Naive B cell (primary cell): ENCODE measurements around the gene L3MBTL4. TPM values are rescaled to one million over a fixed set of nuclear protein-coding genes. Genes with fewer than 3 reads are reported as not detected.
A peak's percentile ranks its signal among the peaks of the same experiment; 100 is the strongest.

ENCODE experiments used
- ATAC-seq, 2 donors: fragments of 150-1000 bp; cut with Tn5 transposase; 2 replicates each; pipeline ENCODE4 v1.10.0; 2021; ENCODE audit warnings: low read depth in 2 of 2, mild to moderate bottlenecking in 2 of 2, moderate library complexity in 2 of 2
- DNase-seq: peaks from one replicate; pipeline ENCODE4 v3.0.0; 2022
- H3K27ac Mint-ChIP-seq, 6 donors: one replicate each; pipeline ENCODE4 v1.8.0; 2020 to 2022; ENCODE audit warnings: mild to moderate bottlenecking in 6 of 6, mixed read lengths in 6 of 6, moderate library complexity in 5 of 6, inconsistent platforms in 2 of 6
- H3K27me3 Mint-ChIP-seq, 3 donors: one replicate each; pipeline ENCODE4 v1.8.0; 2021 to 2022; ENCODE audit warnings: mixed read lengths in 3 of 3, mild to moderate bottlenecking in 1 of 3
- H3K36me3 Mint-ChIP-seq, 2 donors: one replicate each; pipeline ENCODE4 v1.8.0; 2020 to 2022; ENCODE audit warnings: mixed read lengths in 2 of 2, inconsistent platforms in 1 of 2, mild to moderate bottlenecking in 1 of 2
- H3K4me1 Mint-ChIP-seq, 3 donors: one replicate each; pipeline ENCODE4 v1.8.0; 2020 to 2022; ENCODE audit warnings: mixed read lengths in 3 of 3, inconsistent platforms in 1 of 3, mild to moderate bottlenecking in 1 of 3, moderate library complexity in 1 of 3
- H3K4me3 Mint-ChIP-seq, 8 donors: one replicate each; pipeline ENCODE4 v1.8.0; 2020 to 2022; ENCODE audit warnings: mild to moderate bottlenecking in 8 of 8, mixed read lengths in 8 of 8, moderate library complexity in 8 of 8, inconsistent platforms in 2 of 8
- H3K9me3 Mint-ChIP-seq, 7 donors: one replicate each; pipeline ENCODE4 v1.8.0; 2020 to 2022; ENCODE audit warnings: mixed read lengths in 7 of 7, mild to moderate bottlenecking in 5 of 7, inconsistent platforms in 2 of 7, moderate library complexity in 1 of 7
- polyA plus RNA-seq, 6 donors: library from polyadenylated mRNA; unstranded; fragments of 300-500 nt; fragmentation: Illumina TruSeq; gene quantifications; one replicate each; pipeline ENCODE4 v1.2.3, GENCODE V29; 2021; ENCODE audit warnings: low read depth in 6 of 6

Gene L3MBTL4
- polyA plus RNA-seq, 6 donors from 2014 or later = 2.7 to 12.5 (median 6.2) TPM

DNA sequence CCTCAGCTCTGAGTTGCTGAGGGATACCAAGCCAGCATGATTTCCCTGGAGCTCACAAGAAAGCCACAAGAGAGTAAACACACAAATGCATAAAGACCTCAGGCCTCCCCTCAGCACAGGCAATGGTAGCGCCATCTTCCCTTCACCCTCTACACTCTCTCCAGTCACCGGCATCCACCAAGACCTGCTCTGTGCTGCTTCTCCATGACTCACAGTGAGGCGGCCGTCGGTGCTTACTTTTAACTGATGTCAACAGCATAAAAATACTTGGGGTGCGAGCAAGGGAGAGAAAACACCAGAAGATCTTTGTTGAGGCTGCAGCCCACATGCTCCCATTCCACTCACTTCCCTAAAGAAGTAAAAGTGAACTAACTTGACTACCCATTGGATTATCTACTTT, 46.7 kb downstream of the L3MBTL4 start:
- ATAC-seq (no peak), DNase-seq (no peak)
- peaks cover 4 to 24% (median 15%) of the 10 kb centered on the region in 3 donors for H3K4me1 Mint-ChIP-seq
- no peak overlapping the region for H3K4me3 Mint-ChIP-seq
- peak overlapping the region in 3 of 6 donors; percentile 28 to 50 (median 49) for H3K27ac Mint-ChIP-seq
- peaks cover 0 to 8% (median 0%) of the 10 kb centered on the region in 7 donors for H3K9me3 Mint-ChIP-seq
- peaks cover 0 to under 1% of the 10 kb centered on the region in 2 donors for H3K36me3 Mint-ChIP-seq
- no peaks in the 10 kb centered on the region for H3K27me3 Mint-ChIP-seq

DNA sequence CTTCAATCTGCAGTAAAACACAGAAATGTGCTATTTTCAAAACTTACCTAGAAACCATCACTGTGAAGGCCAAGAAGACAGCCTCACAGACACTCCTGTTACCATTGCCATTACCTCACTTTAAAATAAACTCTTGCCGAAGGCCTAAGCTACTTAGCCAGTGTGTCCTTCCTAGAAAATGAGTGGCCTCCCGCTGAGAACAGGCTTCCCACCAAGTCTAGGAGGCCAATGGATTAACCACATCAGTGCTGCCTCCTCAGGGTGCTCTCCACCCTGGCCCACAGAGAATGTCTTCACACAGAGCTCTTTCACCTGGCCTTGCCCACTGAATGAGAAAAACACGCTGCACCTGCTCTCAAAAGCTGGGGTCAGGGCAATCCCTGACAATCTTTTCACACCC, 47.5 kb downstream of the L3MBTL4 start:
- no peak for DNase-seq
- H3K9me3 Mint-ChIP-seq = peaks cover 0 to 2% (median 0%) of the 10 kb centered on the region in 7 donors
- H3K4me1 Mint-ChIP-seq = peaks cover 8 to 24% (median 15%) of the 10 kb centered on the region in 3 donors
- ATAC-seq = no peak
- H3K4me3 Mint-ChIP-seq = no peak overlapping the region
- H3K27ac Mint-ChIP-seq = peak overlapping the region in 1 of 6 donors; percentile 84
- no peaks in the 10 kb centered on the region for H3K27me3 Mint-ChIP-seq
- H3K36me3 Mint-ChIP-seq = no peaks in the 10 kb centered on the region

GRCh38 chr18:6366776-6367175, 47.9 kb downstream of the L3MBTL4 start:
- peaks cover 12 to 26% (median 16%) of the 10 kb centered on the region in 3 donors for H3K4me1 Mint-ChIP-seq
- H3K27ac Mint-ChIP-seq = no peak overlapping the region
- H3K36me3 Mint-ChIP-seq = no peaks in the 10 kb centered on the region
- H3K27me3 Mint-ChIP-seq = no peaks in the 10 kb centered on the region
- no peak overlapping the region for H3K4me3 Mint-ChIP-seq
- DNase-seq (no peak), ATAC-seq (no peak)
- H3K9me3 Mint-ChIP-seq = no peaks in the 10 kb centered on the region

GRCh38 chr18:6365385-6365784, 49.3 kb downstream of the L3MBTL4 start:
- no peak overlapping the region for H3K4me3 Mint-ChIP-seq
- DNase-seq (no peak), ATAC-seq (no peak)
- peaks cover 17 to 35% (median 18%) of the 10 kb centered on the region in 3 donors for H3K4me1 Mint-ChIP-seq
- H3K27me3 Mint-ChIP-seq = no peaks in the 10 kb centered on the region
- no peak overlapping the region for H3K27ac Mint-ChIP-seq
- peaks cover 0 to 5% of the 10 kb centered on the region in 2 donors for H3K36me3 Mint-ChIP-seq
- H3K9me3 Mint-ChIP-seq = no peaks in the 10 kb centered on the region

DNA sequence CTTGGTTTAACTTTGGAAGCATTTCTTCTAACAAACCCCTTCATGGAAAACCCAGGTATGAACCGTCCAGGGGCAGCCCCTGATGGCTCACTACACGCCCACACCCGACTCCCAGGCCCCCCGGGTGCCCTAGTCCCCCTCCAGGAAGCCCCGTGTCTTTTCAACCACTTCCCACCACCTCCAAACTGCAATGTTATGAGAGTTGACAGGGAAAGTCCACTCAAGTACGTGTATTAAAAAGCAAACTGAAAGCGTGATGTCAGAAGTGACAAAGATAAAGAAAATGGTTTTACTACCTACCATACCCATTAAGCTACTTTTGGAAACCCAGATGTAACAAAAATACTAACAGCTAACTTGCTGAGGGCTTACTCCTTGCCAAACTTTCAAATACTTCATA, 51.5 kb downstream of the L3MBTL4 start:
- Mint-ChIP-seq H3K4me1 (peaks cover 17 to 41% (median 33%) of the 10 kb centered on the region in 3 donors), H3K36me3 (peaks cover 0 to 5% of the 10 kb centered on the region in 2 donors), H3K27me3 (no peaks in the 10 kb centered on the region), H3K27ac (no peak overlapping the region), H3K4me3 (no peak overlapping the region), H3K9me3 (no peaks in the 10 kb centered on the region)
- DNase-seq (no peak), ATAC-seq (no peak)

DNA sequence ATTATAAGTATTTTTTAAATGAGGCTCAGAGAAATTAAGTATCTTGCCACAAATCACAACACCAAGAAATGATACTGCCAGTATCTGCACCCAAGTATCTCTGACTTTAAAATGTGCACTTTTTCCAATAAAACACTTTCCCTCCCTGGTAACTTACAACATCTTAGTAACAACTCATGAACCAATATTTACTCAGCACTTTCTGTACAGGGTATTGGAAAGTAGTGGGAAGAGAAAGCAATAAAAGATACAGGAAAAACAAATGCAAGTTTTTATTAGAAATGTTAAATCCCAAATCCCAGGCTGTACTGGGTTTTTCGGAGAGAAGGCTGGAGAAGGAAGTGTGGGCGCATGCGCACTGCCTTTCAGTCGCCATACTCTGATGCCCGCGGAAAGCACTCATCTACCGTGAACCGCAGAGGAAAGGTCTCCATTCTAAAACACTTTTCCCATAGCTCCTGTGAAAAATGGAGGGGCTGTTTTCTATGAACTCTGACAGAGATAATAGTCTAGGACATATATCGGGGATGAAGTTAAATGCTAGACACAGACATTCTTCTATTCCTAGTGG, 52.1 kb downstream of the L3MBTL4 start:
- H3K27me3 Mint-ChIP-seq = no peaks in the 10 kb centered on the region
- peak overlapping the region in 1 of 6 donors; percentile 37 for H3K27ac Mint-ChIP-seq
- H3K4me1 Mint-ChIP-seq = peaks cover 16 to 41% (median 36%) of the 10 kb centered on the region in 3 donors
- DNase-seq (no peak), ATAC-seq (no peak)
- H3K4me3 Mint-ChIP-seq = no peak overlapping the region
- peaks cover 0 to 5% of the 10 kb centered on the region in 2 donors for H3K36me3 Mint-ChIP-seq
- H3K9me3 Mint-ChIP-seq = no peaks in the 10 kb centered on the region

DNA sequence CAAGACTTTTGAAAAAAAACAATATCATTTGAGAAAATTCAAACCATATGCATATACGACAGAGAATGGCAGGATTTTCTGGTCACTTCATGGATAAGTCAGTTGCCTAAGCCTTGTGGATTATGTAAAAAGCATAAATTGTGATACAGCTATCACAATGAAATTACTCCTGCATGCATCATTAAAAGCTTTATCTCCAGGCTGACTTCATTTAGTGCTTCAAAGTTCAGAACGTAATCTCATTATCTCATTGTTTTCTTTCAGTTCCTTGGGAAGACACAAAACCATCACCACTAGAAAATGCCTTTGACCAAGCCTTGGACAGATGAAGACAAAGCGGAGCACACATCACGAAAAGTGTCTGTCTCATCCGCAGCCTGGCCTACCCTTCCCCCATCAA, 57.0 kb downstream of the L3MBTL4 start:
- H3K4me1 Mint-ChIP-seq = peaks cover 18 to 50% (median 37%) of the 10 kb centered on the region in 3 donors
- H3K27ac Mint-ChIP-seq = peak overlapping the region in 2 of 6 donors; percentile 52 to 62
- H3K36me3 Mint-ChIP-seq = peaks cover 0 to 11% of the 10 kb centered on the region in 2 donors
- DNase-seq (no peak), ATAC-seq (no peak)
- H3K9me3 Mint-ChIP-seq = no peaks in the 10 kb centered on the region
- H3K27me3 Mint-ChIP-seq = no peaks in the 10 kb centered on the region
- H3K4me3 Mint-ChIP-seq = no peak overlapping the region

DNA sequence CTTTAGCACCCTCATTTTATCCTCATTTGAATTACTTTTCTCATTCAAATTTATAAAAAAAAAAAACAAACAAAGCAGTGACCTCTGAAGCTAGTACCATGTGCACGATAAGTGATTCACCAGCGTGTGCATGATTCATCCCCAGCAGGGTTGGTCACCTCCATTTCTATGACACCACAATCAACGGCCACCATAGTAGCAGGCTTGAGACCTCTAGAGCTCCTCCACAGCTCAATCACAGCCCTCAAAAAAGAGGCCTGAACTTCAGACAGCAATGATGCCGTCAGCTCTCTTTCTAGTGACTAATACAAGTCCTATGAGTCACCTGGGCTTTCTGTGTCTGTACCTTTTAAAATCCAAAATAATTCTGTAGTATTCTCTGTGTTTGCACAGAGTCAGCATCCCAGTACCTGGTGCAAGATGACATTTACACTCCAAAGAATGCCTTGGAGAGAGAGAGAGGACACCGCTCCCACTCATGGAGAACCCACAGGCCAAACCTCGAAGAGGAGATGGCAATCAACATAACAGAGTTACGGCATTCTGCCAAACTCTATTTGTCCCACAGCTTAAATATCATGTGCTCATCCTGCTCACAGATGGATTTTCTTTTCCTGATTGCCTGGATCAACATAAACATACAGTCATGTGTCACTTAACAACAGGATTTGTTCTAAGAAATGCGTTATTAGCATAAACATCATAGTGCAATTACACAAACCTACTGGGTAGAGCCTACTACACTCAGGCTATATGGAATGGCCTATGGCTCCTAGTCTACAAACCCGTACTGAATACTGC, 58.7 kb downstream of the L3MBTL4 start:
- Mint-ChIP-seq H3K4me1 (peaks cover 5 to 48% (median 31%) of the 10 kb centered on the region in 3 donors), H3K9me3 (peaks cover 0 to 9% (median under 1%) of the 10 kb centered on the region in 7 donors), H3K27ac (no peak overlapping the region), H3K27me3 (no peaks in the 10 kb centered on the region), H3K36me3 (peaks cover 0 to 7% of the 10 kb centered on the region in 2 donors), H3K4me3 (no peak overlapping the region)
- no peak for DNase-seq
- ATAC-seq = no peak

DNA sequence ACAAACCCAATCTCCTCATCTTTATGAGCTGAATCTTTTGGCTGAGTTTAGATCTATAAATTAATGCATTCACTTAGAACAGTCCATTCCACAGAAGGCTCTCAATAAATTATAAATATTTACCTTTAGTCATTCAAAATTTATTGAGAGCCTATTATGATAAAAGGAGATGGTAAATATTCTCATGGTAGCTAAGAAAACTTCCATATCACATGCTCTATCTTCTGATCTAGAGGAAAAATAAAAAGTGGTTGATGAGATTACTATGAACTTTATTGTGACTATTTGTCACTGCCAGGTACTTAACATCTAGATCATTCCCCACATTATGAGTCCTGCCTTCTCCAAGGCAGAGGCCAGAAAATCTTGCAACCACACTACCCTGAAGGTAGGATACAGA, 62.4 kb downstream of the L3MBTL4 start:
- H3K27ac Mint-ChIP-seq = peak overlapping the region in 2 of 6 donors; percentile 12 to 81
- H3K4me1 Mint-ChIP-seq = peaks cover 0 to 37% (median 13%) of the 10 kb centered on the region in 3 donors
- no peaks in the 10 kb centered on the region for H3K27me3 Mint-ChIP-seq
- H3K36me3 Mint-ChIP-seq = peaks cover 0 to 12% of the 10 kb centered on the region in 2 donors
- DNase-seq (no peak), ATAC-seq (no peak)
- peaks cover 0 to 22% (median 11%) of the 10 kb centered on the region in 7 donors for H3K9me3 Mint-ChIP-seq
- peak overlapping the region in 1 of 8 donors; percentile 31 for H3K4me3 Mint-ChIP-seq

- DNase-seq (no peak), ATAC-seq (no peak)
- peak overlapping the region in 1 of 6 donors; percentile 54 for H3K27ac Mint-ChIP-seq
- H3K4me3 Mint-ChIP-seq = no peak overlapping the region
- no peaks in the 10 kb centered on the region for H3K27me3 Mint-ChIP-seq
- H3K4me1 Mint-ChIP-seq = peaks cover 0 to 6% (median 0%) of the 10 kb centered on the region in 3 donors
- peaks cover 16 to 76% (median 63%) of the 10 kb centered on the region in 7 donors for H3K9me3 Mint-ChIP-seq
- H3K36me3 Mint-ChIP-seq = peaks cover 9 to 28% of the 10 kb centered on the region in 2 donors
These were observed 71.7 kb downstream of the L3MBTL4 start for GRCh38 chr18:6342990-6343389.

DNA sequence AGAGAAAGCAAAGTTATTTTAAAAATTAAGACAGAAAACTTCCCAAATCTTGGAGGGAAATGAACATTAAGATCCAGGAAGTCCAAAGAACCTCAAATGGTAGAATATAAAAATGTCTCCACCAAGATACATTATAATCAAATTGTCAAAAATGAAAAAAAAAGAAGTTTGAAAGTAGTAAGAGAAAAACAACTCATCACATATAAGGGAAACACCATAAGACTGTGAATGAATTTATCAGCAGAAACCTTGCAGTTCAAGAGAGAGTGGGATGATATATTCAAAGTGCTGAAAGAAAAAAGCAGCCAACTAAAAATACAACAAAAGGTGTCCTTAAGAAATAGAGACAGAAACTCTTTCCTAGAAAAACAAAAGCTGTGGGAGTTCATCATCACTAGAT, 73.0 kb downstream of the L3MBTL4 start:
- Mint-ChIP-seq H3K4me3 (no peak overlapping the region), H3K4me1 (peaks cover 0 to 3% (median 0%) of the 10 kb centered on the region in 3 donors), H3K27me3 (no peaks in the 10 kb centered on the region), H3K27ac (no peak overlapping the region), H3K36me3 (peaks cover 9 to 32% of the 10 kb centered on the region in 2 donors), H3K9me3 (peaks cover 23 to 84% (median 73%) of the 10 kb centered on the region in 7 donors)
- no peak for DNase-seq
- no peak for ATAC-seq

DNA sequence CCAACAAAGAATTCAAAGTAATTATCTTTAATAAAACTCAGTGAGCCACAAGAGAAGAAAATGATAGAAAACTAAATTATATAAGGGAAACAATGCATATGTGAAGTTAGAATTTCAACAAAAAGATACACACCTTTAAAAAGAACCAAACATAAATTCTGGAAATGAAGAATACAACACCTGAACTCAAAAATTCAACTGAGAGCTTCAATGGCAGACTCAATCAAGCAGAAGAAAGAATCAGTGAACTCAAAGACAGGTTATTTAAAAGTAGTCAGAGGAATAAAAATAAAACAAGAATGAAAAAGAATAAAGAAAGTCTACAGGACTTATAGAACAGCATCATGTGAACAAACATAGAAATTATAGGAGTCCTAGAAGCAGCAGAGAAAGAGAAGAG, 73.4 kb downstream of the L3MBTL4 start:
- Mint-ChIP-seq H3K9me3 (peaks cover 23 to 88% (median 73%) of the 10 kb centered on the region in 7 donors), H3K27ac (no peak overlapping the region), H3K4me1 (peaks cover 0 to 3% (median under 1%) of the 10 kb centered on the region in 3 donors), H3K27me3 (no peaks in the 10 kb centered on the region), H3K4me3 (no peak overlapping the region), H3K36me3 (peaks cover 9 to 32% of the 10 kb centered on the region in 2 donors)
- no peak for ATAC-seq
- no peak for DNase-seq

DNA sequence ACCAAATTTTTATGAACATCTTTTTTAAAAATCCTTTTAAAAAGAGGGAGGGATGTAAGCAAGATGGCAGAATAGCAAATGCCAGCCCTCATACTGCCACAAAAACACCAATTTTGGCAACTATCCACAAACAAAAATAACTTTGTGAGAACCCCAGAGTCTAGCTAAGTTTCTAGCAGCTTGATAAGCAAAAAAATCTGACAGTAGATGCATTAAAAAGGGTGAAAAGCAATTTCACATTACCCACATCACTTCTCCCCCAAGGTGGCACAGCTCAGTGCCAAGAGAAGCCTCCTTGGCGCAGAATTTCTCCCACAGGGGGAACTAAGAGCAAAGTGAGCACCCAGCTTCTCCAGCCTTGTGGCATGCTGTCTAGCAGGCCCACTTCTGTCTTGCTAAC, 74.6 kb downstream of the L3MBTL4 start:
- Mint-ChIP-seq H3K4me1 (peaks cover 0 to 9% (median 3%) of the 10 kb centered on the region in 3 donors), H3K4me3 (no peak overlapping the region), H3K36me3 (peaks cover 9 to 32% of the 10 kb centered on the region in 2 donors), H3K27me3 (no peaks in the 10 kb centered on the region), H3K9me3 (peaks cover 21 to 90% (median 72%) of the 10 kb centered on the region in 7 donors), H3K27ac (no peak overlapping the region)
- DNase-seq = no peak
- ATAC-seq = no peak

- Mint-ChIP-seq H3K36me3 (peaks cover 17 to 23% of the 10 kb centered on the region in 2 donors), H3K9me3 (peaks cover 16 to 71% (median 41%) of the 10 kb centered on the region in 7 donors), H3K27me3 (no peaks in the 10 kb centered on the region), H3K27ac (no peak overlapping the region), H3K4me1 (peaks cover 0 to 16% (median 3%) of the 10 kb centered on the region in 3 donors), H3K4me3 (no peak overlapping the region)
- ATAC-seq (no peak), DNase-seq (no peak)
These were observed 78.5 kb downstream of the L3MBTL4 start for GRCh38 chr18:6336239-6336638.
